Measurements from ENCODE around the gene NOS3. TPM values are rescaled to one million over a fixed set of nuclear protein-coding genes. Genes with fewer than 3 reads are reported as not detected.

NOS3 gene
- total and polyA plus RNA-seq, 12 donors = 10.0 to 53.3 (median 13.3) TPM

DNA sequence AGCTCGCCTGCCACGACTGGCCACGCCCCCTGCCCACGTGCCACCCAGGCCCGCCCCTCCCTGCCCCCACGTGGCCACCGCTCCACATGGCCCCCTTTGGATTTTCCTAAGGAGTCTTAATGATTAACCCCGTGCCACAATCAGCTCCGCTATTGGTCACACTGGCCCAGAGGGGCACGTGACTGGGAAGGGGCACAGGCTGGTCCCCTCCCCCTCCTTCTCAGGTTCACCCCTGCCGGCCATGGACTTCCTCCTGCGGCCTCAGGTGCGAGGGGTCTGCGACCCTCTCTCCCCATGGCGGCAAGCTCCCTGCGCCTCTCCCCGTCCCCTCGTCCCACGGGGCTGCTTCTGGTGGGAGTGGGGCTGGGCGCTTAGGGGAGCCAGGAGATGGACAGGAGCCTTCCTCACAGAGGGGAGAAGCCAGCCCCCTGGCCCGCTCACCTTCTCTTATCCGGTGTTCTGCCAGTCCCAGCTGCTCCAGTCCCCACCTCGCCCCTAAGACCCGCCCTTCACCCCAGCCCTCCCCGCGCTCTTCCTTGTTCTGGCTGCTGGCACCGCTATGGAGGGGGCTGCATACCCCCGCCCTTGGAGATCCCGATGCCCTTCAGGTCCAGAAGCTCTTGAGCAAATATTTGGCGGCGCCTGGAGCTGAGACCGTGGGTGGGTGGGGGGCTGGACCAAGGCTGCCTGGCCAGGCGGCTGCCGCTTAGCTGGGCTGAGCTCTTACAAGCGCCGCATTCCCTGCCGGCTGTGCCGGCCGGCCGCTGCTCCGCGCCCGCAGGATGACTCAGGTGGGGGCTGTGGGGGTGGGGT lies 71.8 kb downstream of the NOS3 start:
- ATAC-seq (peak in 2 of 8 donors; percentile 20 to 26), DNase-seq (no peak)
- TF ChIP-seq, protein P1, sequence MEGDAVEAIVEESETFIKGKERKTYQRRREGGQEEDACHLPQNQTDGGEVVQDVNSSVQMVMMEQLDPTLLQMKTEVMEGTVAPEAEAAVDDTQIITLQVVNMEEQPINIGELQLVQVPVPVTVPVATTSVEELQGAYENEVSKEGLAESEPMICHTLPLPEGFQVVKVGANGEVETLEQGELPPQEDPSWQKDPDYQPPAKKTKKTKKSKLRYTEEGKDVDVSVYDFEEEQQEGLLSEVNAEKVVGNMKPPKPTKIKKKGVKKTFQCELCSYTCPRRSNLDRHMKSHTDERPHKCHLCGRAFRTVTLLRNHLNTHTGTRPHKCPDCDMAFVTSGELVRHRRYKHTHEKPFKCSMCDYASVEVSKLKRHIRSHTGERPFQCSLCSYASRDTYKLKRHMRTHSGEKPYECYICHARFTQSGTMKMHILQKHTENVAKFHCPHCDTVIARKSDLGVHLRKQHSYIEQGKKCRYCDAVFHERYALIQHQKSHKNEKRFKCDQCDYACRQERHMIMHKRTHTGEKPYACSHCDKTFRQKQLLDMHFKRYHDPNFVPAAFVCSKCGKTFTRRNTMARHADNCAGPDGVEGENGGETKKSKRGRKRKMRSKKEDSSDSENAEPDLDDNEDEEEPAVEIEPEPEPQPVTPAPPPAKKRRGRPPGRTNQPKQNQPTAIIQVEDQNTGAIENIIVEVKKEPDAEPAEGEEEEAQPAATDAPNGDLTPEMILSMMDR (IDR thresholded peaks at IDR 0.05) = no peak
- H3K4me3 ChIP-seq = peak overlapping the region in 5 of 10 donors; percentile 18 to 37 (median 24)
- no peaks in the 10 kb centered on the region for H3K9me3 ChIP-seq
- intact Hi-C loops (cut with DNase I) = loop anchor here in 1 of 10 donors (2.0 kb wide), 1 partner anchor 16 kb away; no protein-coding TSS in a partner anchor
- peaks cover 0 to 45% (median 24%) of the 10 kb centered on the region in 9 donors for H3K36me3 ChIP-seq
- H3K27ac ChIP-seq = peak overlapping the region in 8 of 10 donors; percentile 34 to 73 (median 66)
- 52 to 54% methylated on average over 41 to 43 of the region's 43 CpGs for WGBS, 2 donors
- H3K4me1 ChIP-seq = peaks cover 27 to 56% (median 46%) of the 10 kb centered on the region in 9 donors
- H3K27me3 ChIP-seq = no peaks in the 10 kb centered on the region

DNA sequence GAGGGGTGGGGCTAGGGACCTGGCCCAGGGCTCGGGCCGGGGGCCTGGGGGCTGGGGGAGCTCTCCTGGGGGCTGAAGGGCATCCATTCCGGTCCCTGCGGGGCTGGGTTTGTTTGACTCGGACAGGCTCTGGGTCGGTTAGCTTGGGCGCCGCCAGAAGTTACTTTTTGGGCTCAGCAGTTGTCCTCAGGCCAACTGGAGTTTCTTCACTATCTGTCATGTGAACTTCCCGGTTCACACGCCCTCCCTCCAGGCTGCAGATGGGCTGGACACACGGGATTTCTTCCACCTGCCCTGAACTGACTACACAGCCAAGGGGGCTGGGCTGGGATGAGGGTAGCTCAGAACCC lies 72.4 kb downstream of the NOS3 start:
- H3K4me1 ChIP-seq = peaks cover 27 to 56% (median 46%) of the 10 kb centered on the region in 9 donors
- H3K36me3 ChIP-seq = peaks cover 0 to 51% (median 30%) of the 10 kb centered on the region in 9 donors

More for the DNA sequence above, 72.4 kb downstream of the NOS3 start:
- TF ChIP-seq, protein P1 (IDR thresholded peaks at IDR 0.05) = no peak
- H3K9me3 ChIP-seq = no peaks in the 10 kb centered on the region
- H3K4me3 ChIP-seq = peak overlapping the region in 4 of 10 donors; percentile 17 to 37 (median 22)
- no peaks in the 10 kb centered on the region for H3K27me3 ChIP-seq
- H3K27ac ChIP-seq = peak overlapping the region in 7 of 10 donors; percentile 34 to 73 (median 67)
- 50 to 52% methylated on average over 11 of the region's 11 CpGs for WGBS, 2 donors
- intact Hi-C loops (cut with DNase I) = loop anchor here in 1 of 10 donors (2.0 kb wide), 1 partner anchor 16 kb away; no protein-coding TSS in a partner anchor
- DNase-seq (no peak), ATAC-seq (peak in 1 of 8 donors; percentile 9)

Other genes starting within 250 kb of the NOS3 start
- 100 to 1,000 TPM in 2 of 10 donors, 10 to 100 TPM in 8; 19.6 to 149 (median 52.6) TPM for gene TMEM176B, start 190.7 kb upstream of the NOS3 start, total RNA-seq
- 10 to 100 TPM; 15.9 to 24.8 TPM for gene TMEM176B, start 190.7 kb upstream of the NOS3 start, polyA plus RNA-seq
- gene TMEM176A, start 190.2 kb upstream of the NOS3 start, total RNA-seq = 10 to 100 TPM; 12.1 to 86.6 (median 22.2) TPM
- 10 to 100 TPM; 16.8 to 19.2 TPM for gene TMEM176A, start 190.2 kb upstream of the NOS3 start, polyA plus RNA-seq
- 1 to 10 TPM in 1 of 10 donors, under 1 TPM in 7, not detected in 2; 0.09 to 1.2 (median 0.37) TPM for gene AOC1, start 138.5 kb upstream of the NOS3 start, total RNA-seq
- under 1 TPM in 1 of 2 donors, not detected in 1; 0.04 TPM for gene AOC1, start 138.5 kb upstream of the NOS3 start, polyA plus RNA-seq
- 100 to 1,000 TPM in 1 of 10 donors, 10 to 100 TPM in 9; 63.2 to 126 (median 78.4) TPM for gene KCNH2, start 12.7 kb upstream of the NOS3 start, total RNA-seq
- gene KCNH2, start 12.7 kb upstream of the NOS3 start, polyA plus RNA-seq = 10 to 100 TPM; 50.2 to 99.9 TPM
- gene ATG9B, start 33.5 kb downstream of the NOS3 start, total RNA-seq = under 1 TPM in 3 of 10 donors, not detected in 7; 0.09 to 0.39 (median 0.10) TPM
- gene ATG9B, start 33.5 kb downstream of the NOS3 start, polyA plus RNA-seq = under 1 TPM; 0.45 to 0.59 TPM
- 10 to 100 TPM; 20.9 to 32.4 (median 24.6) TPM for gene ABCB8, start 37.4 kb downstream of the NOS3 start, total RNA-seq
- gene ABCB8, start 37.4 kb downstream of the NOS3 start, polyA plus RNA-seq = 10 to 100 TPM; 16.7 to 42.2 TPM
- 10 to 100 TPM in 1 of 10 donors, 1 to 10 TPM in 9; 3.2 to 12.5 (median 5.6) TPM for gene ASIC3, start 57.5 kb downstream of the NOS3 start, total RNA-seq
- 10 to 100 TPM in 1 of 2 donors, 1 to 10 TPM in 1; 3.7 to 38.8 TPM for gene ASIC3, start 57.5 kb downstream of the NOS3 start, polyA plus RNA-seq
- gene CDK5, start 66.9 kb downstream of the NOS3 start, total RNA-seq = 10 to 100 TPM in 1 of 10 donors, 1 to 10 TPM in 9; 5.2 to 11.3 (median 7.8) TPM
- 1 to 10 TPM; 5.0 to 7.7 TPM for gene CDK5, start 66.9 kb downstream of the NOS3 start, polyA plus RNA-seq
- 10 to 100 TPM; 36.0 to 80.5 (median 47.6) TPM for gene SLC4A2, start 68.6 kb downstream of the NOS3 start, total RNA-seq
- gene SLC4A2, start 68.6 kb downstream of the NOS3 start, polyA plus RNA-seq = 100 to 1,000 TPM; 101 to 109 TPM
- 100 to 1,000 TPM in 1 of 10 donors, 10 to 100 TPM in 9; 65.0 to 107 (median 75.6) TPM for gene FASTK, start 89.8 kb downstream of the NOS3 start, total RNA-seq
- gene FASTK, start 89.8 kb downstream of the NOS3 start, polyA plus RNA-seq = 100 to 1,000 TPM in 1 of 2 donors, 10 to 100 TPM in 1; 82.7 to 246 TPM
- 10 to 100 TPM; 18.5 to 40.3 (median 23.4) TPM for gene TMUB1, start 92.5 kb downstream of the NOS3 start, total RNA-seq
- 10 to 100 TPM; 79.4 to 88.2 TPM for gene TMUB1, start 92.5 kb downstream of the NOS3 start, polyA plus RNA-seq
- 10 to 100 TPM; 40.5 to 93.4 (median 50.3) TPM for gene AGAP3, start 95.5 kb downstream of the NOS3 start, total RNA-seq
- gene AGAP3, start 95.5 kb downstream of the NOS3 start, polyA plus RNA-seq = 10 to 100 TPM; 40.2 to 67.5 TPM
- 1 to 10 TPM in 2 of 10 donors, under 1 TPM in 5, not detected in 3; 0.30 to 2.0 (median 0.93) TPM for gene GBX1, start 176.7 kb downstream of the NOS3 start, total RNA-seq
- gene GBX1, start 176.7 kb downstream of the NOS3 start, polyA plus RNA-seq = 1 to 10 TPM in 1 of 2 donors, under 1 TPM in 1; 0.04 to 1.0 TPM
- 10 to 100 TPM; 17.5 to 44.6 (median 29.1) TPM for gene ASB10, start 196.2 kb downstream of the NOS3 start, total RNA-seq
- 10 to 100 TPM in 1 of 2 donors, 1 to 10 TPM in 1; 7.2 to 63.4 TPM for gene ASB10, start 196.2 kb downstream of the NOS3 start, polyA plus RNA-seq
- not detected for gene H2BK1, start 219.5 kb downstream of the NOS3 start, total RNA-seq
- gene H2BK1, start 219.5 kb downstream of the NOS3 start, polyA plus RNA-seq = not detected
- 10 to 100 TPM; 25.2 to 33.8 (median 29.5) TPM for gene ABCF2, start 236.2 kb downstream of the NOS3 start, total RNA-seq
- 10 to 100 TPM; 13.0 to 35.2 TPM for gene ABCF2, start 236.2 kb downstream of the NOS3 start, polyA plus RNA-seq
- 10 to 100 TPM; 12.1 to 22.4 (median 17.4) TPM for gene CHPF2, start 241.5 kb downstream of the NOS3 start, total RNA-seq
- gene CHPF2, start 241.5 kb downstream of the NOS3 start, polyA plus RNA-seq = 10 to 100 TPM; 19.2 to 20.9 TPM

Data from heart right ventricle (tissue), 16 donors.